Ovary (tissue), 10 donors: Measurements from ENCODE around the gene UPF2. TPM values are rescaled to one million over a fixed set of nuclear protein-coding genes. Genes with fewer than 3 reads are reported as not detected.

Experiments used
- DNase-seq, 5 donors: peaks; one replicate each; pipeline ENCODE4 v3.0.0-alpha.2; 2019 to 2020
- H3K27ac ChIP-seq, 2 donors: fragments of 200-600 bp; one replicate each; pipeline versions ENCODE4 v1.5.1 to v1.8.0; 2019 to 2022
- H3K27me3 ChIP-seq: fragments of 200-600 bp; one replicate; pipeline ENCODE4 v1.8.0; 2022
- H3K36me3 ChIP-seq: fragments of 200-600 bp; sonication (generic); one replicate; pipeline ENCODE4 v1.5.1; 2019
- H3K4me1 ChIP-seq: one replicate; pipeline ENCODE4 v1.8.1; 2013; ENCODE audit warnings: mild to moderate bottlenecking, moderate library complexity; ENCODE audit not compliant: insufficient read depth
- H3K4me3 ChIP-seq: fragments of 200-600 bp; sonication (generic); one replicate; pipeline ENCODE4 v1.5.1; 2017
- H3K9me3 ChIP-seq, 2 donors: fragments of 200-600 bp in 1 of 2; sonication (generic) in 1 of 2; one replicate each; pipeline versions ENCODE4 v1.5.1 to v1.8.1; 2013 to 2019; ENCODE audit warnings: mild to moderate bottlenecking in 1 of 2, moderate library complexity in 1 of 2
- CTCF ChIP-seq, 3 donors: fragments of 450-650 bp in 2 of 3; fragments of 200-600 bp in 1 of 3; IDR thresholded peaks; one replicate each; pipeline versions ENCODE4 v1.5.1 to v1.8.0; 2016 to 2022; ENCODE audit warnings: antibody characterized with exemption in 3 of 3, mild to moderate bottlenecking in 1 of 3
- EP300 ChIP-seq: sonication (generic); formaldehyde crosslinking; IDR thresholded peaks from one replicate; pipeline ENCODE4 v1.6.1; 2017; ENCODE audit warnings: antibody characterized with exemption
- POLR2A ChIP-seq: fragments of 450-650 bp; IDR thresholded peaks from one replicate; pipeline ENCODE4 v1.6.1; 2017; ENCODE audit warnings: antibody characterized with exemption, mild to moderate bottlenecking, moderate library complexity
- WGBS, 3 donors: extraction: QIAGEN DNeasy Blood & Tissue Kit in 1 of 3; methylation state at CpG; one replicate each; pipeline versions ENCODE4 v1.1.5 to v1.1.7; 2013 to 2017; 5-methylcytosine and 5-hydroxymethylcytosine counted together
- intact Hi-C, 4 donors: fragments of 100-400 bp; cut with DNase I; formaldehyde crosslinking; loops; one replicate each; pipeline versions ENCODE4 v1.11.0 to v1.15.1; 2022 to 2023
- long read RNA-seq, 3 donors: library from polyadenylated mRNA in 2 of 3; unstranded in 2 of 3; transcript quantifications; one replicate each; pipeline ENCODE4 v2.0.0 and lab custom pipeline, GENCODE V29; 2021 to 2026
- polyA plus RNA-seq, 2 donors: library from polyadenylated mRNA; stranded (reverse); fragments of 200-250 nt in 1 of 2; fragments of 350-450 nt in 1 of 2; fragmentation: Illumina TruSeq in 1 of 2; extraction: RNeasy Lipid Tissue Mini Kit (QIAGEN cat#74804) in 1 of 2; gene quantifications; one replicate each; pipeline ENCODE4 v1.2.3, GENCODE V29; 2013 to 2014
- total RNA-seq, 7 donors: library from RNA; depleted of rRNA in 2 of 7; stranded (reverse); fragments of >200 nt in 2 of 7; fragmentation: NEBNext Ultra II Directional in 3 of 7; extraction: Animal tissue kit (Norgen Biotek cat#: 25700) in 3 of 7; gene quantifications; one replicate each; pipeline versions ENCODE4 v1.1.0 to v1.2.4, GENCODE V29; 2016 to 2023
- donor health status: DM: no; HTN: no; CAD: no; lungs with moderate emphysema.
- donor health status: DM: no; HTN: no; CAD: no.
- donor health status: Bipolar disorder and iron deficiency.
- donor health status: DM: yes; HTN: yes; CAD: no.
- donor health status: DM: no; HTN: no; CAD: no.
- donor health status: DM: yes; HTN: yes; CAD: no.

UPF2 gene
- 10 to 100 TPM; 12.5 to 22.9 (median 19.6) TPM for total RNA-seq
- 10 to 100 TPM; 16.8 to 20.9 TPM for polyA plus RNA-seq
- long read RNA-seq, donor 1, partial matches to known transcripts, result 8 of 11 reads
- long read RNA-seq, donor 1, other reads (novel, unspliced or antisense), result 2 of 11 reads
- long read RNA-seq, donor 2, full-length matches to known transcripts, result 5 of 83 reads
- long read RNA-seq, donor 2, partial matches to known transcripts, result 78 of 83 reads
- long read RNA-seq, donor 2, other reads (novel, unspliced or antisense), result 0 of 83 reads
- long read RNA-seq, donor 3, full-length matches to known transcripts, result 28 of 36 reads
- long read RNA-seq, donor 3, partial matches to known transcripts, result 8 of 36 reads
- long read RNA-seq, donor 3, other reads (novel, unspliced or antisense), result 0 of 36 reads

- peak in 1 of 3 donors; percentile 23 for TF ChIP-seq CTCF (IDR thresholded peaks at IDR 0.05)
- TF ChIP-seq EP300, result no peak
- Histone ChIP-seq H3K36me3 (no peaks in the 10 kb centered on the region), H3K4me1 (no peaks in the 10 kb centered on the region), H3K27ac (peak within 1 kb of the TSS; percentile 80 to 97), H3K27me3 (no peaks in the 10 kb centered on the region), H3K4me3 (peak within 1 kb of the TSS; percentile 89), H3K9me3 (no peaks in the 10 kb centered on the region)
- DNase-seq, result peak; percentile 98 to 99 (median 98)
- 2 to 5% (median 4%) methylated on average over 53 to 56 of the region's 56 CpGs for WGBS, 3 donors
- intact Hi-C loops, result loop anchor here in 1 of 4 donors (5.0 kb wide), 1 partner anchor 84 kb away; the partner anchor contains the start of gene SEC61A2
Measured at GRCh38 chr10:12042797-12043651, at the start of gene UPF2. UPF2 (minus strand) TSS chr10:12042809; CDS start chr10:12035423, 7,386 bp downstream.

GRCh38 chr10:12091421-12091820 is 48.8 kb upstream of the UPF2 start:
- 83 to 95% (median 89%) methylated on average over 4 of the region's 4 CpGs for WGBS, 3 donors
- no peak overlapping the region for H3K4me3 ChIP-seq
- no peak overlapping the region for H3K27ac ChIP-seq
- intact Hi-C loops, result no loop called here
- no peaks in the 10 kb centered on the region for H3K9me3 ChIP-seq
- H3K27me3 ChIP-seq, result no peaks in the 10 kb centered on the region
- no peak for TF ChIP-seq POLR2A
- no peak for TF ChIP-seq EP300
- TF ChIP-seq CTCF (IDR thresholded peaks at IDR 0.05), result no peak
- no peaks in the 10 kb centered on the region for H3K4me1 ChIP-seq
- no peak for DNase-seq
- H3K36me3 ChIP-seq, result no peaks in the 10 kb centered on the region

- TF ChIP-seq CTCF (IDR thresholded peaks at IDR 0.05) (no peak), EP300 (no peak), POLR2A (no peak)
- Histone ChIP-seq H3K9me3 (no peaks in the 10 kb centered on the region), H3K27ac (no peak overlapping the region), H3K36me3 (no peaks in the 10 kb centered on the region), H3K4me1 (no peaks in the 10 kb centered on the region), H3K27me3 (no peaks in the 10 kb centered on the region), H3K4me3 (no peak overlapping the region)
- intact Hi-C loops, result no loop called here
- DNase-seq, result no peak
- 91 to 95% (median 94%) methylated on average over 14 of the region's 14 CpGs for WGBS, 3 donors
Measured at GRCh38 chr10:12088919-12089318, 46.3 kb upstream of the UPF2 start.

GRCh38 chr10:12081879-12082557 is 39.4 kb upstream of the UPF2 start:
- H3K4me3 ChIP-seq, result no peak overlapping the region
- H3K36me3 ChIP-seq, result no peaks in the 10 kb centered on the region
- H3K27me3 ChIP-seq, result no peaks in the 10 kb centered on the region
- H3K9me3 ChIP-seq, result no peaks in the 10 kb centered on the region
- TF ChIP-seq POLR2A, result no peak
- TF ChIP-seq CTCF (IDR thresholded peaks at IDR 0.05), result no peak
- no peak for TF ChIP-seq EP300
- H3K4me1 ChIP-seq, result no peaks in the 10 kb centered on the region
- intact Hi-C loops, result no loop called here
- no peak for DNase-seq
- H3K27ac ChIP-seq, result no peak overlapping the region
- WGBS, 3 donors, result 66 to 83% (median 68%) methylated on average over 6 of the region's 6 CpGs
